BJ (cell line): ENCODE data around the gene SENP8. TPM values are rescaled to one million over a fixed set of nuclear protein-coding genes. Genes with fewer than 3 reads are reported as not detected.

Source experiments
- CTCF ChIA-PET: fragments of 350-600 bp; formaldehyde crosslinking; extraction: SDS; loops from one replicate; lab custom pipeline; 2021; ENCODE audit warnings: antibody characterized with exemption, inconsistent platforms; lab: Yijun Ruan, JAX
- POLR2A ChIA-PET: fragments of 300-600 bp; sonication (Branson Sonifier 250); formaldehyde crosslinking; extraction: SDS; loops from one replicate; lab custom pipeline; 2021; ENCODE audit warnings: antibody characterized with exemption; lab: Charles Lee
- DNase-seq: peaks from one replicate; pipeline ENCODE4 v3.0.0-alpha.2; 2011; ENCODE audit warnings: low read depth
- H3K27me3 ChIP-seq: 2 replicates; pipeline ENCODE4 v1.6.0; 2011; ENCODE audit warnings: low read length; ENCODE audit not compliant: control insufficient read depth, insufficient read depth
- H3K36me3 ChIP-seq: 2 replicates; pipeline ENCODE4 v1.5.1; 2011; ENCODE audit warnings: low read length; ENCODE audit not compliant: control insufficient read depth, insufficient read depth
- H3K4me3 ChIP-seq: 2 replicates; pipeline ENCODE4 v1.5.1; 2011; ENCODE audit warnings: low read depth, mild to moderate bottlenecking, control low read depth, low read length
- polyA plus RNA-seq: library from polyadenylated mRNA; depleted of rRNA; stranded (reverse); fragments of >200 nt; gene quantifications from 2 replicates; pipeline ENCODE4 v1.2.3, GENCODE V29; 2011
- TF ChIP-seq, protein P1 (sequence below): IDR thresholded peaks from 2 replicates; pipeline ENCODE4 v1.5.1; 2011; ENCODE audit warnings: low read depth, mild to moderate bottlenecking, control low read depth, inconsistent platforms, low read length, moderate library complexity; ENCODE audit not compliant: insufficient read depth

The SENP8 gene
- polyA plus RNA-seq, 1 experiment, result 3.1 TPM

DNA sequence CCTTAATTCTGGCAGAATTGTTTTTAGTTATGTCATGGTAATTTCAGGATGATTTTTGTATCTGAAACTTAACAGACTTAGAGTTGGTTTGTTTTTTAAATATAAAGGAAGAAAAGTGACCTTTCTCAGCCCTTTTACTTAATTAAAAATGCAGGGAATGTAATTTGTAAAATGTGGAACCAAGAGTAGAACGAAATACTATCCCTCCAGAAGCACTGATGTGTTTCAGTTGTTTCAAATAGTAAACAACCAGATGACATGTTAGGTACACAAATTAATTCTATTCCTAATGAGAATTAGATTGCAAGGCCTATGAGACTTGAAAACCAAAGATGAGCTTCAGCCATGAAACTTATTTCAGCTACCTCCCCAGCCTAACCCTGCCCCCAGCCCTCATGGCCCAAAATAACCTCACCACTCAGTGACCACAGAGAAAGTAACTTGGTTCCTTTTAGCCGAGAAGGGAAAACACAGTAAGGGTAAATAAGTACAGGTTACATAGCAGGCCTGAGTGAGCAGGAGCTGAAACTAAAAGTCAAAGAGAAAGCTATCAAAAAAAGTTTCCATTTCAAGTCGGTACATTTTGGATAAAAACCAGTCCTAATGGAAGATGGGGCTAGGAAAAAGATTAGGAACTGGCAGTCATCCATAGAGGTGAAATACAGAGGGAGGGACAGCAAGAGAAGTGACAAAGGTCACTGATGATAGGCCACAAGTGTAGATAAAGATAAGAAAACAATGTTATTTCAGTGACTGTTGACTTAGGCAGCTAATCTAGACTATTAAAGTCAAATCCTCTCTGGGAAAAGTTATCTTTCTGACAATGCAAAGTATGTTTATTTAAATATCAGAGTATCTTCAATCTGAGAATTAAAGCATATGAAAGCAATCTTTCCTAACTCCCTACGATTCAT is 23.2 kb downstream of the SENP8 start:
- no peaks in the 10 kb centered on the region for H3K27me3 ChIP-seq
- no peak overlapping the region for H3K4me3 ChIP-seq
- H3K36me3 ChIP-seq, result no peaks in the 10 kb centered on the region
- TF ChIP-seq, protein P1, sequence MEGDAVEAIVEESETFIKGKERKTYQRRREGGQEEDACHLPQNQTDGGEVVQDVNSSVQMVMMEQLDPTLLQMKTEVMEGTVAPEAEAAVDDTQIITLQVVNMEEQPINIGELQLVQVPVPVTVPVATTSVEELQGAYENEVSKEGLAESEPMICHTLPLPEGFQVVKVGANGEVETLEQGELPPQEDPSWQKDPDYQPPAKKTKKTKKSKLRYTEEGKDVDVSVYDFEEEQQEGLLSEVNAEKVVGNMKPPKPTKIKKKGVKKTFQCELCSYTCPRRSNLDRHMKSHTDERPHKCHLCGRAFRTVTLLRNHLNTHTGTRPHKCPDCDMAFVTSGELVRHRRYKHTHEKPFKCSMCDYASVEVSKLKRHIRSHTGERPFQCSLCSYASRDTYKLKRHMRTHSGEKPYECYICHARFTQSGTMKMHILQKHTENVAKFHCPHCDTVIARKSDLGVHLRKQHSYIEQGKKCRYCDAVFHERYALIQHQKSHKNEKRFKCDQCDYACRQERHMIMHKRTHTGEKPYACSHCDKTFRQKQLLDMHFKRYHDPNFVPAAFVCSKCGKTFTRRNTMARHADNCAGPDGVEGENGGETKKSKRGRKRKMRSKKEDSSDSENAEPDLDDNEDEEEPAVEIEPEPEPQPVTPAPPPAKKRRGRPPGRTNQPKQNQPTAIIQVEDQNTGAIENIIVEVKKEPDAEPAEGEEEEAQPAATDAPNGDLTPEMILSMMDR, result no peak
- POLR2A ChIA-PET, result no interaction called here
- CTCF ChIA-PET, result no interaction called here
- no peak for DNase-seq

DNA sequence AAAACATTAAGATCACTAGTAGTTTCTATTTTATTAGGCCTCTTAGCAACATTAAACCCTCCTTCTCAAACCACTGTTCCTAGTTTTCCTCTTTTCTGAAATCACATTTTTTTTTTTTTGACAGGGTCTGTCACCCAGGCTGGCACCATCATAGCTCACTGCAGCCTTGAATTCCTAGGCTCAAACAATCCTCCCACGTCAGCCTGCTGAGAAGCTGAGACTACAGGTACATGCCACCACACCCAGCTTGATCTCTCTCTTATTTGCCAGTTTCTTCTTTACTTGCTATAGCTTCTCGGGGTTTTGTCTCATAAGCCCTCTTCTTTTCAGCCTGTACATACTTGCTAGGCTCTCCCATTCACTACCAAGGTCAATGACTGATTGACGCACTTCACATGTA is 28.0 kb downstream of the SENP8 start:
- ChIA-PET POLR2A (no interaction called here), CTCF (interaction anchor here (0.6 to 1.9 kb wide), 4 partner anchors 10 to 139 kb away, joined by 3 to 6 read pairs (median 4); no protein-coding TSS in a partner anchor)
- Histone ChIP-seq H3K27me3 (no peaks in the 10 kb centered on the region), H3K4me3 (no peak overlapping the region), H3K36me3 (no peaks in the 10 kb centered on the region)
- DNase-seq, result no peak
- TF ChIP-seq, protein P1, result no peak

DNA sequence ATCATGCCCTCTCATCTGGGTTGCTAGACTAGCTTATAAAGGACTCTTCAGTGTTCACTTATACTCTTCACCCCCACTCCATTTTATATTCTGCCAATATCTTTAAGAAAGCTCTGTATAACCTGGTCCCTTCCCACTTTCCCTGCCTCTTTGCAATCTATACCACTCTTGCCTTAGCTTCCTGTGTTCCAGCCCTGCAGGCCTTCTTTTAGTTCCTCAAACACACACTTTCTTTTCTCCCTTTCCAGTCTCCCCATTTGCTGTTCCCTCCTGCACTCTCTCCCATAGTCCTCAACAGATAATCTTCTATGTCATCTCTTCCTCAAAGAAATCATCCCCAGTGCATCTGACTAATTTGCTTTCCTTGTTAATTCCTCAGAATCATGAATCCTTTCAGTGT is 28.7 kb downstream of the SENP8 start:
- no peak for DNase-seq
- Histone ChIP-seq H3K27me3 (no peaks in the 10 kb centered on the region), H3K36me3 (no peaks in the 10 kb centered on the region), H3K4me3 (no peak overlapping the region)
- ChIA-PET POLR2A (no interaction called here), CTCF (interaction anchor here (0.7 kb wide), 1 partner anchor 9 kb away, joined by 6 read pairs; no protein-coding TSS in a partner anchor)
- TF ChIP-seq, protein P1, result no peak

DNA sequence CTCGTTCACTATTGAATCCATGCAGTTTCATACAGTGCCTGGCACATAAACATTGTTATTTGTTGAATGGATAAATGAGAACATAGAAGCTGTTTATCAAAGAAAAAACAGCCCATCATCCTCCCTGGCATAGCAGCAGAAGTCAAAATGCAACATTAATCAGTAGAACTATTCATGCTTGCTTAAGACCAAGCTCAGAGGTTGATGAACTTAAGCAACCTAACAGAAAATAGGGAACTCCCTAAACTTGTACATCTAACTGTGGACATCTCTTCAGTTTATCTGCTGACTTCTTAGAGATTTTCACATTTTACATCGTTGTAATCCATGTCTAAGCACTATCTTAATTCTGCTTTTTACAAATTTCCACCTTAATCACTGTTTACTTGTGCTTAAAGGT is 29.2 kb downstream of the SENP8 start:
- Histone ChIP-seq H3K36me3 (no peaks in the 10 kb centered on the region), H3K27me3 (no peaks in the 10 kb centered on the region), H3K4me3 (no peak overlapping the region)
- CTCF ChIA-PET, result interaction anchor here (0.7 kb wide), 1 partner anchor 8 kb away, joined by 6 read pairs; no protein-coding TSS in a partner anchor
- POLR2A ChIA-PET, result no interaction called here
- no peak for DNase-seq
- TF ChIP-seq, protein P1, result no peak

DNA sequence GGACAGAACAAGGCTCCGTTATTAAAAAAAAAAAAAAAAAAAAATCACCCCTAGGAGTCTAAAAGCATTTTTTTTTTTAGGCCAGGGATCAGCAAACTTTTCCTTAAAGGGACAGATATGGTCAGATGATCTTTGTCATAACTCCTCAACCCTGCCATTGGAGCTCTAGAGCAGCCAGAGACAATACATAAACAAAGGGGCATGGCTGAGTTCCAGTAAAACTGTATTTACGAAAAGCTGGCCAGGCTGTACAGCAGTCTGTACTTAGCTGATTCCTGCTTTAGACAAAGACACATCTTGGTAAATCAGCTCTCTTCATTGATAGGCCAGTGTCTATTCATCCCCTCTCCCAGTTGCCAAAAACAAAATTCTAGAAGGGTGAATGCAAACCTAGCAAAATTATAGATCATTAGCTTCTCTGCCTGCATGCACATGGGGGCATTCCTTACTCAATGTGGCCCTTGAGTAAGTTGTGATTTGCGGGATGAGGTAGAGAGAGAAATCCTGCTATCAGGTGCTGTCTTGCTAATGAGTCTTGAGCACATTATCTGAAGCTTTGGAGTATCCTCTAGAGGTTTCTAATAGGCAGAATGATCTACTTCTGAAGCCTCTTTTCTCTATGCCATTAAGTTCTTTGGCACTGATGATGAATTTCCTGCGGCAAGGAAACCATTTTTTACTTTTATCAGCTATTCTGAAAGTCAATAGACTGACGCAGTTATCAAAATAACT is 35.2 kb downstream of the SENP8 start:
- Histone ChIP-seq H3K4me3 (no peak overlapping the region), H3K27me3 (no peaks in the 10 kb centered on the region), H3K36me3 (no peaks in the 10 kb centered on the region)
- POLR2A ChIA-PET, result no interaction called here
- CTCF ChIA-PET, result interaction anchor here (0.6 to 2.0 kb wide), 5 partner anchors 9 to 426 kb away, joined by 3 to 6 read pairs (median 4); no protein-coding TSS in a partner anchor
- TF ChIP-seq, protein P1, result no peak
- no peak for DNase-seq
